Ammon's horn (tissue), 1 donor: ENCODE data around the gene HCFC1.

Experiments
- DNase-seq: peaks from one replicate; pipeline ENCODE4 v3.0.0-alpha.2; 2016; ENCODE audit warnings: low spot score

Gene HCFC1

DNA sequence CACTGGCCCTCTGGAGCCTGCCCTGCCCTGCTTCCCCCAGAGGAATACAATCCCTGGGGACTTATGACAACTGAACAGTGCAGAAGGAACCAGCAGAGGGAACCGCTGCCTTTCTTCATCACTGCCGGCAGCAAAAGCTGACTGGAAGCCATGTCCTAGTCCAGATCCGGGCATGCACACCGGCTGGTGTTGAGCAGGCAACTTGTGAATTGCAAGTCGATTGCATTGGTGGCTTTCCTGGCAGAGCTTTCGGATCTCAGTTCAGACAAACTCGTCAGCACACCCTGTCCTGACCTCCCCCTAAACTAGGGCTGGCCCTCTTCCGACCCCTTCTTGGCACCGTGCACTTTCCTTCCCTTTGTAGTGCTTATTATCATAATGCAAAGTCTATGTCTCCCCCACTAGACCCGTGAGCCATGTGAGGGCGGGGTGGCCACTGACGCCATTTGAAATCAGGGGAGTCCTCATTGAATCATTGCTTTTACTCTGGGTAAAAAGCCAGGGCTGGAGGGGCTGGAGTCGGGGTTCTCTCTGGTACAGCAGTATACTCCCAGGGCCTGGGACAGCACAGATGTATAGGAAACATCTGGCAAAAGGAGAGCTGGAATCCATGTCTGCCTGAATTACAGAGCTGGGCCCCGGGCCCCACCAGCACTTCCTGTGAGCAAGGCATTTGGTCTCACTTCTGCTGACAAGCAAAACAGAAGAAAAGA lies 47.3 kb downstream of the HCFC1 start:
- DNase-seq = peak; percentile 54

DNA sequence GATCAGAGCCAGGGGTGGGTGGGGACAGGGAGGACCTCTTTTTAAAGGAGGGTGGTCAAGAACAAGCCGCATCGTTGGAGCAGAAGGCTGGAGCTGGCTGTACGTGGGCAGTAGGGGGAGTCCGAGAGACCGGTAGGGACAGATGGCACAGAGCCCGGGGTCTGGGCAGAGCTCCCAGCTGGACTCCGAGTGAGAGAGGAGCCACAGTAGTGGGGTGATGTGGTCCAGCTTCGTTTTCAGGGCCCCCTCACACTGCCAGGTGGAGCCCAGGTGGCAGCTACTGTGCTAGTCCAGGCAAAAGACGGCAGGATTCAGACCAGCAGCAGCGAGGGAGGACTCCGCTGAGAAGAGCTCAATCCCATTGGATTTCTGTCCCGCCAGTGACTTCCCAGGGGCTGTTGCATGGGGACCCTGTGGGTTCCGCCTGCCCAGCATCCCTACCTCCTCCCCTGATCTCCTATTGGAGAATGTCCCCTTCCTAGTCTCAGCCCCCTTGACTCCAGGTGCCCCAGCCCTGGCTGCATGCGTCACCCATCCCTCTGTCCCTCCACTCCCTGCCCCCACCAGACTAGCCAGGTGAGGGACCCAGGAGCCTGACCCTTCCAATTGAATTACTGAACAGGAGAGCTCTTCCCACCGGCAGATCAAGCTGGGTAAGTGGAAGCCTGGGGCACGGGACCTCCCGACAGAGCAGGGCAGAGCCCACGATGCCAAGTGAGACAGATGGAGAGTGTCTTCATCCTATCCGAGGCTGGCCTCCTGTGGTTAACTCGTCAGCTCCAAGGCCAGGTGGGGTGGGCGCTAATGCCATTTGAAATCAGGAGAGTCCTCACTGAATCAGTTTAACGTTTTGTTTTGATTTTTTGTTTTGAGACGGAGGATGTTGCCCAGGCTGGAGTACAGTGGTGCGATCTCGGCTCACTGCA lies 48.4 kb downstream of the HCFC1 start:
- peak; percentile 69 for DNase-seq

DNA sequence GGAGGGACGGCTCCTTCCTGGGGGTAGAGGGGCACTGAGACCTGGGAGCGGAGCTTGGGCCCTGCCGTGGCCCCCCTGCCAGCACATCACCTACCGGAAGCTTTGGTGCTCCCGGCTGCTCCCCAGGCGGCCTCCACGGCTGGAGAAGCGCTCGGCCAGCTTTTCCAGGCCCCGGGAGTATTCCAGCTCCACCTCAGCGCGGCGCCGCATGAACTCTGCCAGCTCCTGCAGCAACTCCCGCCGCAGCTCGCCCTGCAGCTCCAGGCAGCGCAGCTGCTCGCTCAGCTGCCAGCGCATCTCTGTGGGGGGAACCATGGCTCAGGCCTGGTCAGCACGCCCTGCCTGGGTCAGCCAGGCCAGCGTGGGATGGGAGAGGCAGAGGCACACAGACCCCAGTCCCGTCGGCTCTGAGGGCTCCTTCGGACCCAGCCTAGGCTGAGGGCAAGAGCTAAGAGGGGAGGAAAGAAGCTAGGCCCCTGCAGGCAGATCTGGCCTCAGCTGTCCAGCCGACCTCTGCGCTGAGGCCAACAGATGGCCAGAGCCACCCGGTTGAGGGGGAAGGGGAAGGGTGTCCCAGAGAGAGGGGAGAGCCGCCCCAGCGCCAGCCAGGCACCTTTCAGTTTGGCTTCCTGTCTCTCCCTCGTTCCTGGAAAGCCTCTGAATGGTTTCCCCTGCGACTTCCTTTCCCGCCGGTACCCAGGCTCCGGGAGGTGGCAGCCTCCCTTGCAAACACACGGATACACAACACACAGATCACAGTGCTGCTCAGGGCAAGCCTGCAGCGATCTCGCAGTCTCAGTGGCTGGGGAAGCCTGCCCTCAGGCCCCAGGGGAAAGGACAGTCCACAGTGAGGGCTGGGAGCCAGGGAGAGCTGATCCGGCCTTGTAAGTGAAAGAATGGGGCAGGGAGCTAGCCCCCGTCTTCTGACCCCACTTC lies 49.8 kb downstream of the HCFC1 start:
- DNase-seq = no peak

DNA sequence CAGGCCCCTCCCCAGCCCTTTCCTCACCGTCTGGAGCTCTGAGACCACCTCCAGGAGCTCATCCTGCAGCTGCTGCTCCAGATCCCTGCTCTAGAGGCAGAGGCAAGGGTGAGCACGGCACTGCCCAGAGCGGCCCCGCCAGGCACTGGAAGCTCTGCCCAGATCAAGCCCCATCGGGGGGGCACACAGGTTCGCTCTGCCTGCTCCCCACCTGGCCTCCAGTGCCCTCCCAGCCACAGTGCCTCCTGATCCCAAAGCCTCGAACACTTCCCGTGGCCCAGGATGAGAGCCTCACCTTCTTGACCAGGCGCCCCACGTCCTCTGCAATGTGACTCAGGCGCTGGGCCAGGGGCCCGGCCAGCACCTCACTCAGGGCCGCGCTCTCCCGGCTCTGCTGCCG lies 50.5 kb downstream of the HCFC1 start:
- DNase-seq = no peak

DNA sequence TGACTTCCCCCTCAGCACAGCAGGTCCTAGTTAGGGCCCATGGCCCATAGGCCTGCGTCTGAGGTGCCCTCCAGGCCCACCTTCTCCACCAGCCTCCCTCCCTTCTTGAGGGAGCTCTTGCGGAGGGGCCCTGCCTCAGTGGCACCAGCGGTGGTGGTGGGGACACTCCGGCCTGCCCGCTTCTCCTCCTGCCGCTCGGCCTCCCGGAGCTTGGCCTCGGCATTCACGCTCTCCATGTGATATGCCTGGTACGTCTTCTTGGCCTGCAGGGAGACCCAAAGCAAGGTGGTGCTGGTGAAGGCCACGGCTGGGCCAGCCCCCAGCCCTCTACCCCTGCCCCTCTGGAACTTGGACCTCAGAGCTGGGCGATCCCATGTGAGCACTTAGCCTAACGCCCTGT lies 51.1 kb downstream of the HCFC1 start:
- DNase-seq = no peak

DNA sequence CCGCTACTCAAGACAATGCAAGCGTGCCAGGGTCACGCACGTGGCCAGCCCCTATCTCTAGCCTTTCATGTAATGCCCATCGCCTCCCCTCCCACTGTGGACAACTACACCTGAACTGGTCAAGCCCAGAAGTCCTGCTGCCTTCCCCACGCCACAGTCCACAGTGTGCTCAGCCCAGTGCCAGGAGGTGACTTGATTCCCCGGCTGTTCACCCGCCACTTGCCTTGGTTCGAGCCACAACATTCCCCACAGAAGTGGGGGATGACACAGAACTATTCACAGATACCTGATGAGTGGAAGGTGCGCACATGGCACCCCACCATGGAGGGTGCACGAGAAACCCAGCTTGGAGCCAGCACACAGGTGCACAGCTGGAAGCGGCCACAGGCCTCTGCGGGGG lies 52.3 kb downstream of the HCFC1 start:
- DNase-seq = no peak

DNA sequence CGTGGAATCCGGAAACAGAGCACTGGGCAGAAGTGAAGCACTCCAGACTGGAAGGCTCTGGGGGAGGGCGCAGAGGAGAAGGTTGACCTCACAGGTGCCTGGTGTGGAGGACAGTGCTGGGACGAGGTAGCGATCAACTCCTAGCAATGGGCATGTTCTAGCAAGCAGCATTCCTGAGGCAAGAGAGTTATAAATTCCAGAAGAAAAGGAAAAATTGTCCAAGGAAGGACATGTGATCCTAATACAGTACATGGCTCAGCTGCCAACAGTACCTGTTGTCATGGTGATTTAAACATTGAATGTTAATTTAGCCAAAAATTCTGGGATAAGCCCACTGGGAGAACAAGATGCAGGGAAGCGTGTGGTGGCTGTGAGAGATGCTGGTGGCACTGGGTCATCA lies 53.7 kb downstream of the HCFC1 start:
- no peak for DNase-seq

DNA sequence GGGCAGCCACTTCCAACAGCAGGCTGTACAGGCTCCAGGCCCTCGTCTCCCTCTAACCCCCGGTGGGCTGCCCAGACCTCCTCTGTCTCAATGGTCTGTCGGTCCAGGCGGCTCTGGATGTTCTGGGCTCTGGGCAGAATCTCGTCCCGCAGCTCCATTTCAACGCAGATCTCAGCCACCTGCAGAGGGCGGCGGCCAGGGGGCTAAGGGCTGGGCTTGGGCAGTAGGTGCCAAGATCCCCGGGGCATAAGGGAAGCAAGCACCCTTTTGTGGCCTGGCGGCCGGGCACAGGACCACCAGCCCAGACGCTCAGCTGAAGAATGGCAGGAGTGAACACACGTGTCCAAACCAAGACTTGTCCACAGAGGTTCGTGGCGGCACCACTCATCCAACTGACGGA lies 57.9 kb downstream of the HCFC1 start:
- DNase-seq = no peak

DNA sequence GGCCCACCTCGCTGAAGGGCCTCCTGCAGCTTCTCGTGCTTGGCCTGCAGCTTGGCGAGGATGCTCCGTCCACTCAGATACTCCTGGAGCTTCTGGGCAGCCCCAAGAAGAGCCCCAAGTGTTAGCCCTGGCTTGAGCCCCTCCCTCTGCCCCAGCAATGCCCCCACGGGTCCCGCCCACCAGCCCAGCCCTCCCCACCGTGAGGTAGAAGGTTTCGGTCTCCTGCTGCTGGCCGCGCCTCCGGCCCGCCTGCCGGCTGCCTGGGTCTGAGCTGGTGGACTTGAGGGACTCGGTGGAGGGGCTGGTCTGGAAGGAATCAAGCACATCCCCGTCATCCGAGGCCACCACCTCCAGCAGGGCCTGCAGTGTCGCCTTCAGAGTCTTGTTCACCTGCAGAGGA lies 58.4 kb downstream of the HCFC1 start:
- DNase-seq = no peak

DNA sequence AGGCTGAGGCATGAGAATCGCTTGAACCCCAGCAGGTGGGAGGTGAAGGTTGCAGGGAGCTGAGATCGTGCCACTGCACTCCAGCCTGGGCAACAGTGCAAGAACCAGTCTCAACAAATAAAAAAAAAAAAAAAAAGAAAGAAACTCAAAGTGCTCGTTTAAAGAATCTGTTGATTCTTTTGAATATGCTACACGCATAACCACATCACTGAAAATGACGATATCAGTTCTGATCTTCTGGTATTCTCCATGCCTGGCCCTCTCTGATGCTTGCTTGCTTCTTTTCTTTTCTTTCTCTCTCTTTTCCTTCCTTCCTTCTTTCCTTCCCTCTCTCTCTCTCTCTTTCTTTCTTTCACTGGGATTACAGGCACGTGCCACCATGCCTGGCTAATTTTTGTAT lies 59.8 kb downstream of the HCFC1 start:
- DNase-seq = no peak

DNA sequence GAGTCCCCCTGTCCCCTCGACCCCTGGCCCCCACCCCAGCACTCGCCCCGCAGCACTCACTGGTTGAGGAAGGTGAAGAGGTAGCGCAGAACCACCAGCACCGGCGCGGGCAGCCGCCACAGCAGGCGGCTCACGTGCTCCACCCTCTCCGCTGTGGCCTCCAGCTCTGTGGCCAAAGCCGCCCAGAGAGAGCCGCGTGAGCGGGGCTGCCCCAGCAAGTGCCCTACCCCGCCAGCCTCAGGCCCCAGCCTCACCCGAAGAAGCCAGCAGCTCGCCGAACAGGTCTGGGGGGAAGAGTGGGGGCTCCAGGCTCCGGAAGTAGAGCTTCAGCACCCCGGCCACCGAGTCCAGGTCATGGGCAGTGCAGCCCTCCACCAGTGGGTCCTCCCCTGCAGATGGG lies 61.2 kb downstream of the HCFC1 start:
- DNase-seq = no peak

DNA sequence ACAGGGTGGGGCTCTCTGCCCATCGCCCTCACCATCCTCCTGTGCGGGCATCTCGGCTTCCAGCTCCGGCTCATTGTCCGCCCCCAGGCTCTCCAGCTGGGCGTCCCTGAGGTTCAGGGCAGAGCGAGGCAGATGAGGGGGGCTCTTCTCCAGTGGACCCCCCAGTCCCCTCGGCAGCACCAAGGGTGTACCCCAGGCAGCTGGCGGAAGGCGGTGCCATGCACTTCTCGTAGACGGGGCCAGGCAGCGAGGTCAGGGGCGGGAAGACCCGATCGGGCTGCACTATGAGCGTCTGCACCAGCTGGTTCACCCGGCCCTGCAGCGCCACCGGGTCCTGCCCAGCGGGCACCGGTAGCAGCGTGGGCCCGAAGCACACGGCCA lies 61.6 kb downstream of the HCFC1 start:
- no peak for DNase-seq

DNA sequence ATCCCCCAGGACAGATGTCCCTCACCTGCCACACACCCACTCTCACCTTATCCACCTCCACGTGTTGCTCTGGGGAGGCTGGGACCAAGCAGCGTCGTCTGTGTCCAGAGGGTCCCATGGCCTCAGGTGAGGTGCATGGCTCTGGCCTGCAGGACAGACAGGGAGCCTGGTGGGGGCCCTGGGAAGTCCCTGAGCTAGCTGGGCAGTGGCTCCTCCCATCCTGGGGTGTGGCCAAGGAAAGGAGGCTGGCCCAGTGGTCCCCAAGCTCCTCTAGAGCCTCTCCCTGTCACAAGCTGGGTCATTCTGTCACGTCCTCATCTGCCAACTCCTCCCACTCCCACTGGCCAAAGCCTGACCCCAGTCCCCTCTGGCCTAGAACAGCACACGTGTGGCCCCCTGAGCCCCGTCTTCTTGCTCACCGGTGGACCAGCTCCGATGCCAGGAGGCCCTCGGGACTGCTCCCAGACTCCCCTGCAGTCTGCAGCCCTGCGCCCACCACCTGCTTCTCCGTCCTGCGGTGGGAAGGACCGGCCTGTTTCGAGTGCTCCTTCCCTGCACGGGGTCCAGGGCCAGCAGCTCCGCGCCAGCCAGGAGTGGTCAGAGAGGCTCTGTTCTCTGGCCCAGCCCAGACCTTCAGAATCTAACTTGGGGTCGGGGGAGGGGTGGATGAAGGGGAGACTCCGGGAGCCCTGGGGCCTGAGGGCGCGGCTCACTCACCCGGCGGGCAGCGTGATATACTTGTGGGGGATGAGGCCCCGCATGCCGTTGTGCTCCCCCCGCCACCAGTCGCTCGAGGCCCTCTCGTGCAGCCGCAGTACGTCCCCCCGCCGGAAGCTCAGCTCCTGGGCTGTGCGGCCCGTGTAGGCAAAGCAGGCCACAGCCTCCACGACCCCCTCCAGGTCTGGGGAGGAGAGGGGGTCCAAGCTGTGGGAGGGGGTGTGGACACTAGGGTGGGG lies 62.3 kb downstream of the HCFC1 start:
- DNase-seq = no peak

DNA sequence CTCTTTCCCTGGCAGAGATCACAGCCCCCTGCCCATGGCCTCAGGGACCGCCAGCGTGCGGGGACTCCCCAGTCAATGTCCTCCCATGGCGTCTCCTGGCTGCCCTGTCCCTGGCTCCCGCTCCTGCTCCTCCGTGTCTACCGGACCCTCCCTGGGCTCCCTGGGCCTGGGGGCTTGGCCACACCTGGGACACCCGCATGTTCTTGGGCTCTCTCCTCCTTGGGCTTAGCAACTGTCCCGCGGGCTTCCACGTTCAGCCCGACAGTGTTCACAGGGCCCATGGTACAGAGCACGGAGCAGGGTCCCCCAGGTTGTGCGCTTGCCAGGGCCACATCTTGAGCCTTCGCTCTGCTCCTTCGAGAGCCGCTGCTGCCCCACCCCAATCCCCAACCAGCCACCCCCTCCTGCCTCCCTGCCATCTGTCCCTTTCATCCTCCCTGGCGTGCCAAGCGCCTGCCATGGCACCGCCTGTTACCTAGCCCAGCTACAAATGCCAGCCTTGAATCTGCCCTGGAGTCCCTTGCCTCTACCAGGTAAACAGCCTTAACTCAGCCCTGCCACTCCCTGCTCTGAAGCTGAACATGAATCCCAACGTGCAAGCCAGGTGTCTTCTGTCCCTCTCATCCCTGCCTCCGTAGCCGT lies 63.3 kb downstream of the HCFC1 start:
- no peak for DNase-seq

DNA sequence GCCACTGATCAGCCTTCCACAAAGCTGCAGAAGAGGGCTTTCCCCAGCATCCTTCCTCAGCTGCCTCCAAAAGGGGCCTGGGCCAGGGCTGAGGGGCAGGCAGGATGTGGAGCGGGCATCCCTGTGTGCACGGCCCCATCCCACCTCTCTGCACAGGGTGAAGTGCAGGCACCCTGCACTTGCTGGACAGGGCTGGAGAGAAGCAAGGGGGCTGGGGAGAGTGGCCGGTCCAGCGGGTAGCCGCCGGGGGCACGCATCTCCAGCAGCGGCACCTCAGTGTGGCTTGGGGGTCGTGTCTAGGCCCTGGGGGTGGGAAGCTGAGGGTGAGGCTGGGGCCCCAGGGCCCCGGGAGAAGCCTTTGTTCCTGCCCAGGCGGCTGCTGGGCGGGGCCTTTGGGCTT lies 64.2 kb downstream of the HCFC1 start:
- DNase-seq = no peak

DNA sequence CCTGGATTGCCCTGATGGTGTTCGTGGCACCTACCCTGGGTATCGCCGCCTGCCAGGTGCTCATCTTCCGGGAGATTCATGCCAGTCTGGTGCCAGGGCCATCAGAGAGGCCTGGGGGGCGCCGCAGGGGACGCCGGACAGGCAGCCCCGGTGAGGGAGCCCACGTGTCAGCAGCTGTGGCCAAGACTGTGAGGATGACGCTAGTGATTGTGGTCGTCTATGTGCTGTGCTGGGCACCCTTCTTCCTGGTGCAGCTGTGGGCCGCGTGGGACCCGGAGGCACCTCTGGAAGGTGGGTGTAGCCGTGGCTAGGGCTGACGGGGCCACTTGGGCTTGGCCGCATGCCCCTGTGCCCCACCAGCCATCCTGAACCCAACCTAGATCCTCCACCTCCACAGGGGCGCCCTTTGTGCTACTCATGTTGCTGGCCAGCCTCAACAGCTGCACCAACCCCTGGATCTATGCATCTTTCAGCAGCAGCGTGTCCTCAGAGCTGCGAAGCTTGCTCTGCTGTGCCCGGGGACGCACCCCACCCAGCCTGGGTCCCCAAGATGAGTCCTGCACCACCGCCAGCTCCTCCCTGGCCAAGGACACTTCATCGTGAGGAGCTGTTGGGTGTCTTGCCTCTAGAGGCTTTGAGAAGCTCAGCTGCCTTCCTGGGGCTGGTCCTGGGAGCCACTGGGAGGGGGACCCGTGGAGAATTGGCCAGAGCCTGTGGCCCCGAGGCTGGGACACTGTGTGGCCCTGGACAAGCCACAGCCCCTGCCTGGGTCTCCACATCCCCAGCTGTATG lies 65.3 kb downstream of the HCFC1 start:
- no peak for DNase-seq

DNA sequence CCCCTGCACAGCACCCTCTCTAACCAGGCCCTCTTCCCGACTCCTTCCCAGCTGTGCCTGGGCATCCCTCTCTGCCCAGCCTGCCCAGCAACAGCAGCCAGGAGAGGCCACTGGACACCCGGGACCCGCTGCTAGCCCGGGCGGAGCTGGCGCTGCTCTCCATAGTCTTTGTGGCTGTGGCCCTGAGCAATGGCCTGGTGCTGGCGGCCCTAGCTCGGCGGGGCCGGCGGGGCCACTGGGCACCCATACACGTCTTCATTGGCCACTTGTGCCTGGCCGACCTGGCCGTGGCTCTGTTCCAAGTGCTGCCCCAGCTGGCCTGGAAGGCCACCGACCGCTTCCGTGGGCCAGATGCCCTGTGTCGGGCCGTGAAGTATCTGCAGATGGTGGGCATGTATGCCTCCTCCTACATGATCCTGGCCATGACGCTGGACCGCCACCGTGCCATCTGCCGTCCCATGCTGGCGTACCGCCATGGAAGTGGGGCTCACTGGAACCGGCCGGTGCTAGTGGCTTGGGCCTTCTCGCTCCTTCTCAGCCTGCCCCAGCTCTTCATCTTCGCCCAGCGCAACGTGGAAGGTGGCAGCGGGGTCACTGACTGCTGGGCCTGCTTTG lies 66.0 kb downstream of the HCFC1 start:
- DNase-seq = no peak

DNA sequence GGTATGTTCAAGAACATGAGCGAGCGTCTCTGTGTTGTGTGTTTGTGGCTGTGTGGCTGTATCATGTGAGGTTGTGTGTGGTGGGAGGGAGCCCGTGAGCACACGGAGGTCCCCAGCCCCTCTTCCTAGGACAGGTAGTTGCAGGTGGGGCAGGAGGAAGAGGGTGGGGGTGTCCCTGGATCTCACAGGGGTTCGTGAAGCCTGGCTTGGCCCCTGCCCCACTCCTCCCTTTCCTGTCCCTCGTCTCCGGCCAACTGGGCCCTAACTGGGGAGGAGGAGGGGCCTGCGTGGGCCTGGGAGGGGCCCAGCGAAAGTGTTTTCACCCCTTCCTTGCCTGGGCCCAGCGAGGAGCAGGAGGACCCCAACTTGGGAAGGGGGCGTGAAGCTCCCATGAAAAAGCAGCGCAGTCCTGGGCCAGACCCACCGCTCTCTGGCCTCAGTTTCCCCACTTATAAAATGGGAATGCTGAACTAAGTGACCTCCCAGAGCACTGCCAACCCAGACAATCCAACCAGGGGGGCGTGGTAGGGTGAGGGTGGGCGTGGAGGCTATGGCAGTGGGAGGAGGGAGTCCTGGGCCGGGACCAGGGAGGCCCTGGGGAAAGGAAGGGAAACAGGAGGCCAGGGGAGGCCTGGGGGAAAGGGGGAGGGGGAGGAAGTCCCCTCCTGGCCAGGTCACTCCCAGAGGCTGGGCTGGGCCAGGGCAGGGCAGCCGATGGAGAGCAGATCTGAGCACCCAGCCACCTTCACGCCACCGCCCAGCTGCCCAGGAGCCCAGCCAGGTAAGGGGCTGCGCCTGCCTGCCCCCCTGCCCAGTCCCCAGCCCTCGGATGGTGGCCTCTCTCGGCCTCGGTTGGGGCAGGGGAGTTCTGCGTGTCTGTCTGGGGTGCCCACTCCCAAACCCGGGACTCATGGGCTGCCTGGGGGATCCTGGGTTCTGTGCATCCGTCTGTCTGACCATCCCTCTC lies 67.3 kb downstream of the HCFC1 start, which contains the start of gene AVPR2:
TSS of gene AVPR2 (plus strand) at position 683 of the 967 bp plus-strand sequence. CDS start 473 bp downstream, outside the sequence.
- DNase-seq = no peak
